DOHH2 (cell line): ENCODE results near the gene UBE2D3.

Experiments used
- CTCF ChIP-seq: fragments of 200-600 bp; sonication (generic); IDR thresholded peaks from one replicate; pipeline ENCODE4 v1.5.1; 2014; ENCODE audit warnings: antibody characterized with exemption, mild to moderate bottlenecking, low read depth, low read length; ENCODE audit not compliant: poor library complexity, severe bottlenecking
- EZH2phosphoT487 ChIP-seq: fragments of 200-600 bp; sonication (generic); IDR thresholded peaks from 2 replicates; pipeline ENCODE4 v1.6.1; 2017; ENCODE audit warnings: borderline replicate concordance, mild to moderate bottlenecking, antibody characterized with exemption, low read length, moderate library complexity, mixed read lengths

DNA sequence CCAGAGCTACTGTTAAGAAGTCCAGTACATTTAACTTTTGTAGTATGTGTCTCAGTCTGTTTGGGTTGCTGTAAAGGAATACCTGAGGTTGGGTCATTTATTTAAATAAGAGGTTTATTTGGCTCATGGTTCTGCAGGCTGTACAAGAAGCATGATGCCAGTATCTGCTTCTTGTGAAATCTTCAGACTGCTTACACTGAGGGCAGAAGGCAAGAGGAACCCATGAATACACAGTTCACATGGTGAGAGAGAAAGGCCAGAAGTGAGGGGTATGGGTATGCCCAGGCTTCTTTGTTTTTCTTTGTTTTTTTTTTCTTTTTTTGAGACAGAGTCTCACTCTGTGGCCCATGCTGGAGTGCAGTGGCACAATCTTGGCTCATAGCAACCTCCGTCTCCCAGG lies 35.4 kb upstream of the UBE2D3 start:
- TF ChIP-seq CTCF = no peak
- TF ChIP-seq EZH2phosphoT487 = no peak
